ENCODE results near the gene AKAP8L. TPM values are rescaled to one million over a fixed set of nuclear protein-coding genes. Genes with fewer than 3 reads are reported as not detected.
"Not testable (repeated sequence)": the region's sequence is repeated elsewhere in the genome, so short reads cannot be mapped to it uniquely, and the experiment has no call there.

The AKAP8L gene
- total and polyA plus RNA-seq, 2 donors (not counting 1 experiment from before 2014, with no cell fraction given): 184 to 211 TPM

GRCh38 chr19:15365264-15365663, 53.5 kb downstream of the AKAP8L start:
- intact Hi-C loops (cut with micrococcal nuclease): no loop called here
- no peaks in the 10 kb centered on the region for H3K27me3 Mint-ChIP-seq
- CTCF ChIA-PET: no interaction called here
- no peaks in the 10 kb centered on the region for H3K4me1 Mint-ChIP-seq
- POLR2A ChIA-PET: interaction anchor here (0.6 kb wide), 1 partner anchor 41 kb away, joined by 3 read pairs; no protein-coding TSS in a partner anchor
- DNase-seq (no peak), ATAC-seq (ENCODE audit: low read depth) (no peak)
- Histone ChIP-seq H3K27me3 (replicated peaks in 1 of 4; ENCODE audit: control extremely low read depth in 1 of 4, control insufficient read depth in 3 of 4, insufficient read depth in 4 of 4, low read length in 3 of 4) (no peaks in the 10 kb centered on the region), H3K4me2 (replicated peaks; ENCODE audit: low read depth, low read length, poor library complexity, severe bottlenecking) (no peak overlapping the region), H3K9ac (ENCODE audit: low read length) (no peak overlapping the region), H3K27ac (ENCODE audit: low read length in 2 of 2) (no peak overlapping the region), H3K4me1 (ENCODE audit: control insufficient read depth in 2 of 2, insufficient read depth in 2 of 2, low read length in 2 of 2) (no peaks in the 10 kb centered on the region), H4K20me1 (ENCODE audit: control insufficient read depth, insufficient read depth, low read length, poor library complexity, severe bottlenecking) (peaks cover 46% of the 10 kb centered on the region), H2AFZ (ENCODE audit: insufficient read depth, low read depth, low read length, poor library complexity, severe bottlenecking) (no peak overlapping the region), H3K9me3 (ENCODE audit: control extremely low read depth in 1 of 3, control insufficient read depth in 2 of 3, insufficient read depth in 1 of 3, low read length in 2 of 3) (no peaks in the 10 kb centered on the region), H3K36me3 (replicated peaks in 1 of 2; ENCODE audit: control extremely low read depth in 1 of 2, control insufficient read depth in 1 of 2, extremely low read depth in 1 of 2, insufficient read depth in 2 of 2, low read length in 1 of 2) (peaks cover 0 to 72% of the 10 kb centered on the region in 2 experiments), H3K4me3 (ENCODE audit: control extremely low read depth in 1 of 5, extremely low read depth in 1 of 5, insufficient read depth in 1 of 5, low read depth in 2 of 5, low read length in 4 of 5) (no peak overlapping the region), H3K79me2 (ENCODE audit: control insufficient read depth, insufficient read depth, low read length) (peaks cover 43% of the 10 kb centered on the region)
- no peak overlapping the region for H3K27ac Mint-ChIP-seq
- no peak overlapping the region for H3K4me3 Mint-ChIP-seq
- H3K9me3 Mint-ChIP-seq (ENCODE audit: insufficient read depth): no peaks in the 10 kb centered on the region
- no peak for TF ChIP-seq EZH2 (IDR thresholded peaks at IDR 0.05; ENCODE audit: borderline replicate concordance, insufficient read depth, low read depth, low read length, poor library complexity, severe bottlenecking)
- no peak for TF ChIP-seq CTCF (IDR thresholded peaks at IDR 0.05)
- WGBS (ENCODE audit: insufficient coverage): 97% methylated on average over 6 of the region's 6 CpGs

- ATAC-seq (ENCODE audit: low read depth); DNase-seq; H3K27me3 Mint-ChIP-seq; intact Hi-C loops (cut with micrococcal nuclease); H3K27ac Mint-ChIP-seq; H2AFZ ChIP-seq (ENCODE audit: insufficient read depth, low read depth, low read length, poor library complexity, severe bottlenecking); H3K9ac ChIP-seq (ENCODE audit: low read length); H3K27me3 ChIP-seq (replicated peaks in 1 of 4; ENCODE audit: control extremely low read depth in 1 of 4, control insufficient read depth in 3 of 4, insufficient read depth in 4 of 4, low read length in 3 of 4); H3K9me3 Mint-ChIP-seq (ENCODE audit: insufficient read depth); H3K4me3 Mint-ChIP-seq; H3K9me3 ChIP-seq (ENCODE audit: control extremely low read depth in 1 of 3, control insufficient read depth in 2 of 3, insufficient read depth in 1 of 3, low read length in 2 of 3); H3K4me3 ChIP-seq (ENCODE audit: control extremely low read depth in 1 of 5, extremely low read depth in 1 of 5, insufficient read depth in 1 of 5, low read depth in 2 of 5, low read length in 4 of 5); POLR2A ChIA-PET; H3K27ac ChIP-seq (ENCODE audit: low read length in 2 of 2); H3K4me1 Mint-ChIP-seq; CTCF ChIA-PET; H3K4me2 ChIP-seq (replicated peaks; ENCODE audit: low read depth, low read length, poor library complexity, severe bottlenecking); H3K4me1 ChIP-seq (ENCODE audit: control insufficient read depth in 2 of 2, insufficient read depth in 2 of 2, low read length in 2 of 2): not testable (repeated sequence)
- H3K36me3 ChIP-seq (replicated peaks in 1 of 2; ENCODE audit: control extremely low read depth in 1 of 2, control insufficient read depth in 1 of 2, extremely low read depth in 1 of 2, insufficient read depth in 2 of 2, low read length in 1 of 2): peaks cover 3 to 69% of the 10 kb centered on the region in 2 experiments
- peaks cover 31% of the 10 kb centered on the region for H3K79me2 ChIP-seq (ENCODE audit: control insufficient read depth, insufficient read depth, low read length)
- H4K20me1 ChIP-seq (ENCODE audit: control insufficient read depth, insufficient read depth, low read length, poor library complexity, severe bottlenecking): peaks cover 31% of the 10 kb centered on the region
- no CpG with 5 or more reads among the region's 3 CpGs for WGBS (ENCODE audit: insufficient coverage)
These were observed 55.0 kb downstream of the AKAP8L start for GRCh38 chr19:15363791-15364190.

DNA sequence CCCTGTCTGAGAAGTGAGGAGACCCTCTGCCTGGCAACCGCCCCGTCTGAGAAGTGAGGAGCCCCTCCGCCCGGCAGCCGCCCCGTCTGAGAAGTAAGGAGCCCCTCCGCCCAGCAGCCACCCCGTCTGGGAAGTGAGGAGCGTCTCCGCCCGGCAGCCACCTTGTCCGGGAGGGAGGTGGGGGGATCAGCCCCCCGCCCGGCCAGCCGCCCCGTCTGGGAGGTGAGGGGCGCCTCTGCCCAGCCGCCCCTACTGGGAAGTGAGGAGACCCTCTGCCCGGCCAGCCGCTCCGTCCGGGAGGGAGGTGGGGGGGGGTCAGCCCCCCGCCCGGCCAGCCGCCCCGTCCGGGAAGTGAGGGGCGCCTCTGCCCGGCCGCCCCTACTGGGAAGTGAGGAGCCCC, 55.7 kb downstream of the AKAP8L start:
- H3K27ac Mint-ChIP-seq; POLR2A ChIA-PET; H3K9me3 ChIP-seq (ENCODE audit: control extremely low read depth in 1 of 3, control insufficient read depth in 2 of 3, insufficient read depth in 1 of 3, low read length in 2 of 3); H3K4me1 Mint-ChIP-seq; H3K4me3 Mint-ChIP-seq; CTCF ChIA-PET; H3K4me2 ChIP-seq (replicated peaks; ENCODE audit: low read depth, low read length, poor library complexity, severe bottlenecking); H3K27ac ChIP-seq (ENCODE audit: low read length in 2 of 2); H3K4me3 ChIP-seq (ENCODE audit: control extremely low read depth in 1 of 5, extremely low read depth in 1 of 5, insufficient read depth in 1 of 5, low read depth in 2 of 5, low read length in 4 of 5); DNase-seq; H3K4me1 ChIP-seq (ENCODE audit: control insufficient read depth in 2 of 2, insufficient read depth in 2 of 2, low read length in 2 of 2); H2AFZ ChIP-seq (ENCODE audit: insufficient read depth, low read depth, low read length, poor library complexity, severe bottlenecking); H3K9me3 Mint-ChIP-seq (ENCODE audit: insufficient read depth); H3K27me3 ChIP-seq (replicated peaks in 1 of 4; ENCODE audit: control extremely low read depth in 1 of 4, control insufficient read depth in 3 of 4, insufficient read depth in 4 of 4, low read length in 3 of 4); H3K27me3 Mint-ChIP-seq; ATAC-seq (ENCODE audit: low read depth); H3K9ac ChIP-seq (ENCODE audit: low read length); intact Hi-C loops (cut with micrococcal nuclease): not testable (repeated sequence)
- H3K36me3 ChIP-seq (replicated peaks in 1 of 2; ENCODE audit: control extremely low read depth in 1 of 2, control insufficient read depth in 1 of 2, extremely low read depth in 1 of 2, insufficient read depth in 2 of 2, low read length in 1 of 2): peaks cover 8 to 69% of the 10 kb centered on the region in 2 experiments
- H3K79me2 ChIP-seq (ENCODE audit: control insufficient read depth, insufficient read depth, low read length): peaks cover 25% of the 10 kb centered on the region
- 95% methylated on average over 4 of the region's 30 CpGs for WGBS (ENCODE audit: insufficient coverage)
- H4K20me1 ChIP-seq (ENCODE audit: control insufficient read depth, insufficient read depth, low read length, poor library complexity, severe bottlenecking): peaks cover 24% of the 10 kb centered on the region
